Activated CD8-positive, alpha-beta memory T cell treated with anti-CD3 and anti-CD28 coated beads for 4 hours (primary cell): ENCODE data around the gene ARMC9.
"Not testable (repeated sequence)": the region's sequence is repeated elsewhere in the genome, so short reads cannot be mapped to it uniquely, and the experiment has no call there.

Experiments used
- DNase-seq, 2 donors: peaks; one replicate each; pipeline ENCODE4 v3.0.0-alpha.2; 2020; ENCODE audit warnings: low read depth in 2 of 2

The ARMC9 gene

GRCh38 chr2:231337807-231338759 lies 139.7 kb downstream of the ARMC9 start:
- no peak for DNase-seq

DNA sequence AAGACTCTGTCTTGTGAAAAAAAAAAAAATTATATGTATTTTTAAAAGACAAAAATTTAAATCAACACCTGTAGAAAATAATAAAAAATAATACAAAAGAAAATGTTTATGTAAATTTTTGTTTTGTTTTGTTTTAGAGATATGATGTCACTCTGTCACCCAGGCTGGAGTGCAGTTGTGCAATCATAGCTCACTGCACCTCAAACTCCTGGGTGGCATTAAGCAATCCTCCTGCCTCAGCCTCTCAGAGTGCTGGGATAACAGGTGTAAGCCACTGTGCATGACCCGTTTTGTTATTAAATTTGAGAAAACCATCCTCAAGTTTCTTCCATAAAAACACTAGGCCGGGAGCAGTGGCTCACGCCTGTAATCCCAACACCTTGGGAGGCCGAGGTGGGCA lies 140.9 kb downstream of the ARMC9 start:
- no peak for DNase-seq

- no peak for DNase-seq
These were observed 142.7 kb downstream of the ARMC9 start for GRCh38 chr2:231341100-231341499.

DNA sequence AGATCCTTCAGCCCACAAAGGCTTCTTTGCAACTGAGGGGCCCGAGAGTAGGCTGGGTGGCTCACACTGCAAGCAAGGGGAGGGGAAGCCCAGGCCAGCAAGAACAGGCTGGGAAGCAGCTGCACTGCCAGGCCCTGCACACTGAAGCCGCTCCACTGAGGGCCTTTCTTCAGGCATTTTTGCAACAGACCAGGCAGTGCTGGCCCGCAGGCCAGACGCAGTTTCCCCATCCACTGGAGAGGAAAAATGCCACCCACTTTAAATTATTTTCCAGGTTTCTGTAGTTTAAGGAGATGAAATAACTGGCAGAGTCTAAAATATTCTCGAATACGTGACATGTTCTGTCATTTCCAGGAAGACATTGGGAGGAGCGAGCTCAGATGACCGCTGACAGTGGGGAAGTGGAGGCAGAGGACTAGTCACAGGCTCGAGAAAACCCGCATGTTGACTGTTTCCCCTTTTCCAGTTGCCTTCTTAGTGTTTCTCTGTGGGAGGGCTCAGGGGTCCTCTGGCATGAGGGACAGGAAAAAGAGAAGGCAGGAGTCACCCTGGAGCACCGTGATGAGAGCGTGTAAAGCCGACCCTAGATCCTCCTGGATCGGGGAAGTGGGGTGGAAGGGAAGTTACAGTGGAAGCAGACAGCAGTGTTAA lies 143.8 kb downstream of the ARMC9 start:
- DNase-seq: no peak

- DNase-seq: no peak
These were observed 144.7 kb downstream of the ARMC9 start for GRCh38 chr2:231343006-231343710.

DNA sequence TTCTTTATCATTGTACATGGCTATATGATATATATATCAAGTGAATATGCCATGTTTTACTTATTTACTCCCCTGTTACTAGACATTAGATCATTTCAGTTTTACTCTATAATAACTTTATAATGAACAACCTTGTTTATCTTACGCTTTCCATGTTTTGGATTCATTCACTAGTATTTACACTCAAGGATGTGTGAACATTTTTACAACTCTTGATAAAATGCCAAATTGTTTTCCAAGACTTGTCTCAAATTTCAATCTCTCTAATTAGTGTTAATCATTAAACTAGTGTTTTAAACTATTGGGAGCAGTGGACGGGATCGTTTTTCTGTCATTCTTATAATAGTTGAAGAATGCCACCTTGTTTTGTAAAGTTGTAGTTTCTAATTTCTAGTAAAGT lies 145.6 kb downstream of the ARMC9 start:
- DNase-seq: no peak

DNA sequence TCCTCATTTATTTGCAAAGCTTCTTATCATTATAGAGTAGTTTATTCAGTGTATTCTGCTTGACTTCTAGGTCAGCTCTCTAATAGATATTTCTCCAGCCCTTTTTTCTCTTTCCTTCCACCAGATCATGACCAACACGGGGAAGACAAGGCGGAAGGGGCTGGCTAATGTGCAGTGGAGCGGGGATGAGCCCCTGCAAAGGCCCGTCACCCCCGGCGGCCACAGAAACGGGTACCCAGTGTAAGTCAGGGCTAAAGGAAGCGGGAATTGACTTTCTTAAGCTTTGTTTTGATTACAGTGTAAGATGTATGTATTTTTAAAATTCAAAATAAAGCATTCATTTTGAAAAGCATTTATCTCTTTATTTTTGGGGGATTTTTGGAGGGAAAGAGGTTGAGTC lies 146.4 kb downstream of the ARMC9 start:
- DNase-seq: no peak

DNA sequence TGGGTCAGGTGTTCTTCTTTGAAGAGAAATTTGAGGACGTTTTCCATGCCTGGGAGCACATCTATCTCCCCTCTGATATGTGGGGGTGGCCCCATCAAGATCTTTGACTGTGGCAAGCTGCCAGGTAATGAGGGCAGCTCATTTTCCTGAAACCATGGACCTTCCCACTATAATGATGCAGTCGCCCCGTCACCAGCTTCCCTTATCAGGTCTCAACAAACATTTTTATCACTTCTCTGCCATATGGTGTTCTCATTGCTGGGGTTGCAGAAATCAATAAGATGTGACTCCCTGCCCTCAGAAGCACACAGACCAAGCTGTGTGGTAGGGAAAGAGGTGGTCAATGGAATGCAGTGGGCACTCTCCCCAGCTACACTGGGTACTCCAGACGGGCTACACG lies 148.7 kb downstream of the ARMC9 start:
- no peak for DNase-seq

- no peak for DNase-seq
These were observed 149.2 kb downstream of the ARMC9 start for GRCh38 chr2:231347638-231348037.

GRCh38 chr2:231348173-231348572 lies 149.7 kb downstream of the ARMC9 start:
- DNase-seq: no peak

DNA sequence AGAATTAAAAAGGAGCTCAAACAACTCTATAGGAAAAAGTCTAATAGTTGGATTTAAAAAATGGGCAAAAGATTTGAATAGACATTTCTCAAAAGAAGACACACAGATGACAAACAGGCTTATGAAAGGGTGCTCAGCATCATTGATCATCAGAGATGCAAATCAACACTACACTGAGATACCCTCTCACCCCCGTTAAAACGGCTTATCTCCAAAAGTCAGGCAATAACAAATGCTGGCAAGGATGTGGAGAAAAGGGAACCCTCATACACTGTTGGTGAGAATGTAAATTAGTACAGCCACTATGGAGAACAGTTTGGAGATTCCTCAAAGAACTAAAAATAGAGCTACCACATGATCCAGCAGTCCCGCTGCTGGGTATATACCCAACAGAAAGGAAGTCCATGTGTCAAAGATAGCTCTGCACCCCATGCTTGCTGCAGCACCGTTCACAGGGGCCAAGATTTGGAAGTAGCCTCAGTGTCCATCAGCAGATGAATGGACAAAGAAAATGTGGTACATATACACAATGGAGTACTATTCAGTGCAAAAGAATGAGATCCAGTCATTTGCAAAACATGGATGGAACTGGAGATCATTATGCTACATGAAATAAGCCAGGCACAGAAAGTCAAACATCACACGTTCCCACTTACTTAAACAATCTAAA lies 150.4 kb downstream of the ARMC9 start:
- DNase-seq: no peak

- not testable (repeated sequence) for DNase-seq
These were observed 150.9 kb downstream of the ARMC9 start for GRCh38 chr2:231349374-231349735.

DNA sequence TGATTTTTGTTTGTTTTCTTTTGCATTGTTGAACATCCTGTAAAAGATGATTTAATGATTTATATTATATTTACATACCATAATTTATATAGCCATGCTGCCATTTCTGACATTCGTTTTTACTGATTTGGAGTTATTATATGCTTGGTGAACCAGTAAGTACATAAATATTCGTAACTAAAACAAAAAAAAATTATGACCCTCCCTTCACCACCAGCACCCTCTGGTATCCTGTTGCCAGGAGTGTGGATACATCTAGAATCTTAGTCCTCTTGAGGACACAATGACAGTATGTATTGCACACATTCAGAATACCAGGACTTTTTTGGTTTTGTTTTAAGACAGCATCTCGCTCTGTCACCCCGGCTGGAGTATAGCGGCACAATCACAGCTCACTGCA lies 153.2 kb downstream of the ARMC9 start:
- DNase-seq: no peak

DNA sequence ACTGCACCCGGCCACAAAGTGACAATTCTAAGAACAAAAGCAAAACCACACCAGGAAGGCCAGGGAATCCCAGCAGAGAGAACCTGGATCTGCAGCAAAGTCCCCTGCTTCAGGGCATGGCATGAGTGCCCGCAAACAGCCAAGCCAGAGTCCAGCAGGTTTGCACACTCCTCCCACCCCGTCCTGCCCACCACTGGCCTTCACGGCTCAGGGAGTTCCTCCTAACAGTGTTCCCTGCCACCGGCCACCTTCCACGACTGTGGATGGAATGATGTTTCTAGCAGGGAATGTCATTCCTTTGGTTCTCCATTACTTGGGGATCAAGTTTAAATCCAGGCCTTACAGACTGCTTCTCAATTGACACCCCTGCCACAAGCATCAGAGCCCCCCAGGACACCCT lies 155.0 kb downstream of the ARMC9 start:
- DNase-seq: no peak

DNA sequence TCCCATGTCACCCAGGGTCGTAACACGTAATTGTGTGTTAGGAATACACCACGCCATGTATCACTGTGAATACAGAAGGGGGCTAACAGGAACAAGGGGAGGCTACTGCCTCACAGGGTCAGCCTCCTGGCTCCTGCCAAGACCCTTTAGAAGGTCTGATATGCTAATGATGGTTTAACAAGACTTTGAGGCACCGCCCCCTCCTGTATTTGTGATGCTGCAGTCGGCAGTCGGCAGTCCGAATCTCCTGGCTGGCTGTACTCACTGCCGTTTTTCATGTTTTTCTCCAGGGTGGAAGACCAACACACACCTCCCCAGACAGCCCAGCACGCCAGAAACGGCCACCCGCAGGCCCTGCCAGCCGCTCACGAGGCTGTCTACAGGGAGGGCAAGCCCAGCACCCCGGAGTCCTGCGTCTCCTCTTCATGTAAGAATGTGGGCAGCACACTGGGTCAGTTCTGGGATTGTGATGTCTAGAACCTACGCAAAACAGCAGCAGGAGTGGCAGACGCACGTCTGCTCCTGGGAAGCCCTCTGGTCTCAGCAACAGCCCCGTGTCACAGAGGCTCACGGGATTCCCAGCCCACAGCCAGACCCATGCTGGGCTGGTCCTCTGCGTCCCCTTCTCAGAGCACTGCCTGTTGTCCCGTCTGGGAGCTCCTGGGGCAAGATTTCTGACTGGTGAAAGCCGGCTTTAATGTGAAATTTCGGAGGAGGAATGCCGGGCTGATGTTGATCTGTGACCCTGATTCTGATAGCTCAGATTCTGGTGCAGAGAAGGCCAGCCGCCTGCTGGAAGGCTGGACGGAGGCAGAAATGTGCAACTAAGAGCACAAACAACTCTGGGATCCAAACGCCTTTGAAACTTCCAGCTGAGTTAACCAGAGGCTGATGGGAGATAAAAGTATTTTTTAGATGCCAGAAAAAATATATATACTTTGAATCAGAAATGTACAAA lies 157.4 kb downstream of the ARMC9 start:
- DNase-seq: no peak

GRCh38 chr2:231356466-231356844 lies 158.0 kb downstream of the ARMC9 start:
- no peak for DNase-seq

GRCh38 chr2:231357048-231357447 lies 158.6 kb downstream of the ARMC9 start:
- no peak for DNase-seq

DNA sequence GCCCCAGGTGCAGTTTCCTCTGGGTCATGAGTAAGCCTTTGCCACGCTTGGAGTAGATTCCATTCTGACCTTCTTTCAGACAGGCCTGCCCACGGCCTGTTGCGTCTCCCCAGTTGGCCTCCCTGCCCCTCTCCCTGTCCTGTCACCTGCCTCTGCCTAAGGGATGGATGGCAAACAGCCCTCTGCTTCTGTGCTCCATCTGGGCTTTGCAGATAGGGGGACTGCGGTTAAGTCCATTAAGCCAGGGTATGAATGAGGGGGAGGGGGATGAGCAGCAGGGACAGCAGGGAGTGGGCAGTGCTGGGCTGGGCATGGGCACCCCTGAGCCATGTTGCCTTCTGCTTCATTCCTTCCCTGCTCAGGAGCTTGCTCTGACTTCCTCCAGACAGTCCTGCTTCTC lies 159.5 kb downstream of the ARMC9 start:
- no peak for DNase-seq

- no peak for DNase-seq
These were observed 161.0 kb downstream of the ARMC9 start for GRCh38 chr2:231359441-231359840.

- no peak for DNase-seq
These were observed 161.5 kb downstream of the ARMC9 start for GRCh38 chr2:231359948-231360347.

DNA sequence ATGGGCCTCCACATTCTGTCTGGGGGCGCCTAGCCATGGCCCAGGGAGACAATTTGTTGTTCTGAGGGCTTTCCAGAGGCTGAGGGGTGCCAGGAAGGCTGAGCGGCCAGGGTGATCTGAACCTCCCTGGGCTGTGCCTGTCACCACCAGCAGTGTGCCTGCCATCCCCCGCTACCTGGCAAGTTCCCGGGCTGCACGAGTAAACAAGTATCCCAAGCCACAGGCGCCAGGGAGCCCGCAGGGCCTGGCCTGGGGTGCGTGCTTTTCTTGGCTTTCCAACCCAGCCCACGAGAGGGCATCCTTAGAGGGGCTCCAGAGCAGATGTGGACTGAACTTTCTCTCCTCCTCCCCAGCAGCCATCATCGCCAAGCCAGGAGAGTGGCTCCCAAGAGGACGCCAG lies 162.0 kb downstream of the ARMC9 start:
- no peak for DNase-seq
